ENCODE data around the gene APLP1.

DNA sequence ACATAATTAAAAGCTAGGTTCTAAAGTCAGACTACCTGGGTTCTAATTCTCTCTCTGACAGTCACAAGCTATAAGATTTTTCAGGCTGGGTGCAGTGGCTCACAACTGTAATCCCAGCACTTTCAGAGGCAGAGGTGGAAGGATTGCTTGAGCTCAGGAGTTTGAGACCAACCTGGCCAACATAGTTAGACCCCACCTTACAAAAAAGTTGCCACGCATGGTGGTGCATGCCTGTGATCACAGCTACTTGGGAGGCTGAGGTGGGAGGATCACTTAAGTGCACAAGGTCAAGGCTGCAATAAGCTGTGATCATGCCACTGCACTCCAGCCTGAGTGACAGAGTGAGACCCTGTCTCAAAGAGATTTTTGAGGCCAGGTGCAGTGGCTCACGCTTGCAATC, 26.0 kb downstream of the APLP1 start:
- TF ChIP-seq, protein P1, sequence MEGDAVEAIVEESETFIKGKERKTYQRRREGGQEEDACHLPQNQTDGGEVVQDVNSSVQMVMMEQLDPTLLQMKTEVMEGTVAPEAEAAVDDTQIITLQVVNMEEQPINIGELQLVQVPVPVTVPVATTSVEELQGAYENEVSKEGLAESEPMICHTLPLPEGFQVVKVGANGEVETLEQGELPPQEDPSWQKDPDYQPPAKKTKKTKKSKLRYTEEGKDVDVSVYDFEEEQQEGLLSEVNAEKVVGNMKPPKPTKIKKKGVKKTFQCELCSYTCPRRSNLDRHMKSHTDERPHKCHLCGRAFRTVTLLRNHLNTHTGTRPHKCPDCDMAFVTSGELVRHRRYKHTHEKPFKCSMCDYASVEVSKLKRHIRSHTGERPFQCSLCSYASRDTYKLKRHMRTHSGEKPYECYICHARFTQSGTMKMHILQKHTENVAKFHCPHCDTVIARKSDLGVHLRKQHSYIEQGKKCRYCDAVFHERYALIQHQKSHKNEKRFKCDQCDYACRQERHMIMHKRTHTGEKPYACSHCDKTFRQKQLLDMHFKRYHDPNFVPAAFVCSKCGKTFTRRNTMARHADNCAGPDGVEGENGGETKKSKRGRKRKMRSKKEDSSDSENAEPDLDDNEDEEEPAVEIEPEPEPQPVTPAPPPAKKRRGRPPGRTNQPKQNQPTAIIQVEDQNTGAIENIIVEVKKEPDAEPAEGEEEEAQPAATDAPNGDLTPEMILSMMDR (conservative IDR thresholded peaks at IDR 0.05 in 1 of 2, IDR thresholded peaks at IDR 0.05 in 1 of 2; ENCODE audit: low read depth in 1 of 2, low read length in 2 of 2): no peak
- no peak for TF ChIP-seq EZH2 (IDR thresholded peaks at IDR 0.05; ENCODE audit: low read length, missing control alignments)

Measured in fibroblast of lung (primary cell).